Breast epithelium (tissue), 3 donors: ENCODE results near the gene ODAM.

Experiments
- POLR2A ChIP-seq: fragments of 450-650 bp; IDR thresholded peaks from one replicate; pipeline ENCODE4 v1.6.1; 2016; ENCODE audit warnings: antibody characterized with exemption, mild to moderate bottlenecking, moderate library complexity
- POLR2AphosphoS5 ChIP-seq, 3 donors: sonication (generic); formaldehyde crosslinking; IDR thresholded peaks; one replicate each; pipeline ENCODE4 v1.6.1; 2017; ENCODE audit warnings: antibody characterized with exemption in 3 of 3
- TF ChIP-seq, protein P1 (sequence below), 3 donors: fragments of 450-650 bp; IDR thresholded peaks; one replicate each; pipeline ENCODE4 v1.5.1; 2016 to 2017; ENCODE audit warnings: antibody characterized with exemption in 3 of 3, mild to moderate bottlenecking in 3 of 3, moderate library complexity in 3 of 3

DNA sequence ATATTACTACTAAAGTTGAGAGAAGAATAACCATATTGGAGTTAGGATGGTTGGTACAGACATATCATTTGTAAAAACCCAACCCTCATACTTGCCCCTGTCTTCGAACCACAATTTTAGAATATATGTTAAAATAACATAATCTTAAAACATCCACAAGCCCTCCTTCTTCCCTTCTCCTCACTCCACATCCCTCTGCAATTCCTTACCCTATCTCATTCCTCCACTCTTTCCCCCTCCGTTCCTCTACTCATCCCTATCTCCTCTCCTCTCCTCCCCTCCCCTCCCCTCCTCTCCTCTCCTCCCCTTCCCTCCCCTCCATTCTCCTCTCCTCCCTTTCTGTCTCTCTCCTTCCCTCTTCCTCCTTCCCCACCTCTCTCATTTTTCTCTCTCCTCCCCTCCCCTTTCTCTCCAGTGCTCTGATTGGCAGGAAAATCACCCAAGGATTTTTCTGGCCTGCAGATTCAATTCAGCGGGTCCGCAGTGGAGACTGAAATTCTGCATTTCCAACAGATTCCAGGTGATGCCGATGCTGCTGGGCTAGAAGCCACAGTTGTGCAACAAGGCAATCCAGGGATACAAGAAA, 17.4 kb upstream of the ODAM start:
- TF ChIP-seq, protein P1, sequence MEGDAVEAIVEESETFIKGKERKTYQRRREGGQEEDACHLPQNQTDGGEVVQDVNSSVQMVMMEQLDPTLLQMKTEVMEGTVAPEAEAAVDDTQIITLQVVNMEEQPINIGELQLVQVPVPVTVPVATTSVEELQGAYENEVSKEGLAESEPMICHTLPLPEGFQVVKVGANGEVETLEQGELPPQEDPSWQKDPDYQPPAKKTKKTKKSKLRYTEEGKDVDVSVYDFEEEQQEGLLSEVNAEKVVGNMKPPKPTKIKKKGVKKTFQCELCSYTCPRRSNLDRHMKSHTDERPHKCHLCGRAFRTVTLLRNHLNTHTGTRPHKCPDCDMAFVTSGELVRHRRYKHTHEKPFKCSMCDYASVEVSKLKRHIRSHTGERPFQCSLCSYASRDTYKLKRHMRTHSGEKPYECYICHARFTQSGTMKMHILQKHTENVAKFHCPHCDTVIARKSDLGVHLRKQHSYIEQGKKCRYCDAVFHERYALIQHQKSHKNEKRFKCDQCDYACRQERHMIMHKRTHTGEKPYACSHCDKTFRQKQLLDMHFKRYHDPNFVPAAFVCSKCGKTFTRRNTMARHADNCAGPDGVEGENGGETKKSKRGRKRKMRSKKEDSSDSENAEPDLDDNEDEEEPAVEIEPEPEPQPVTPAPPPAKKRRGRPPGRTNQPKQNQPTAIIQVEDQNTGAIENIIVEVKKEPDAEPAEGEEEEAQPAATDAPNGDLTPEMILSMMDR (IDR thresholded peaks at IDR 0.05): no peak
- TF ChIP-seq POLR2A: no peak
- no peak for TF ChIP-seq POLR2AphosphoS5 (IDR thresholded peaks at IDR 0.05)
